GM20000 (cell line): ENCODE results near the gene PTPN22.

Source experiments
- DNase-seq: peaks from one replicate; pipeline ENCODE4 v3.0.0; 2012; ENCODE audit warnings: low spot score
- CTCF ChIP-seq: IDR thresholded peaks from 2 replicates; pipeline ENCODE4 v1.5.1; 2012; ENCODE audit warnings: mild to moderate bottlenecking, control low read depth; ENCODE audit errors: extremely low read depth, missing control alignments

PTPN22 gene

GRCh38 chr1:113813218-113813617 is 58.3 kb downstream of the PTPN22 start:
- no peak for TF ChIP-seq CTCF
- DNase-seq: no peak

- TF ChIP-seq CTCF: no peak
- DNase-seq: peak; percentile 32
These were observed 58.8 kb downstream of the PTPN22 start for GRCh38 chr1:113812661-113813135.

- DNase-seq: peak; percentile 92
- no peak for TF ChIP-seq CTCF
These were observed 59.4 kb downstream of the PTPN22 start, which contains the start of gene RSBN1 for GRCh38 chr1:113811888-113812660. Gene RSBN1 (minus strand): TSS chr1:113812476. CDS start chr1:113812412, 64 bp downstream.

- TF ChIP-seq CTCF: no peak
- no peak for DNase-seq
These were observed 60.2 kb downstream of the PTPN22 start for GRCh38 chr1:113811156-113811887.

DNA sequence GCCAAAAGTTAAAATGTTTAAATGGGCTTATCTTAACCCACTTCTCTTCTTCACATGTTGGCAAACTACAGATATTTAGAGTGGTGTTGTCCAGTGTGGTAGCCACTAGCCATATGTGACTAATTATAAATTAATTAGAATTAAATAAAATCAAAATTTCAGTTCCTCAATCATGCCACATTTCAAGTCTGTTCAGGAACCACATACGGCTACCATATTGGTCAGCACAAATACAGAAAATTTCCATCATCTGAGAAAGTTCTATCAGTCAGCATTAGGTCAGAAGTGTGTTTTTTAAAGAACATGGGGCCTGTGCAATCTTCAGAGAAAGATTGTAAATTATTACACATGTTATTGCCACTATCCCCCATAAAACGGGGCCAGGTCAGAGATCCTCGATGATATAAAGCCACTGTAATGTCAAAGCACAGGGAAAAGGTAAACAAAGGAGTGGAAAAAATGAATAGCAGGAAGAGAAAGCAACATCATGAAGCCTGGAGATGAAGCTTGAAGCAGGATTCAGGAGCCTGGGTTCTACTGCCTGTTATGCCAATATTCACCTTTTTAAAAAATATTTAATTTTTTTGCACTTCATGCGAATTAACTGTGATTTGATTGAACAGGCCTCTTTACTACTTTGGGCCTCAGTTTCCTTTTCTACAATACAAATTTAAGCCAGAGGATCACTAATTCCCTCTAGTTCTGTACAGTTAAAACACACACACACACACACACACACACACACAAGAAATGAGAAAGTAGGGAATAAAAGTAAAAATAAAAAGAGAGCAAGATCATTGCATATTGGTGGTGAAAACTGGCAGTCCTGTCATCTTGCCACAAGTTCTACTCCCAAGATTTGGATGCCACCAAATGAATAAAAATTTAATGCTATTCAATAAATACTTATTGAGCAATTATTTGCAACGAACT is 61.6 kb downstream of the PTPN22 start:
- DNase-seq: no peak
- TF ChIP-seq CTCF: no peak

- DNase-seq: no peak
- no peak for TF ChIP-seq CTCF
These were observed 62.9 kb downstream of the PTPN22 start for GRCh38 chr1:113808450-113809195.
